Measurements from ENCODE around the gene PSTPIP2.
"Not testable (repeated sequence)": the region's sequence is repeated elsewhere in the genome, so short reads cannot be mapped to it uniquely, and the experiment has no call there.

Gene PSTPIP2, protein sequence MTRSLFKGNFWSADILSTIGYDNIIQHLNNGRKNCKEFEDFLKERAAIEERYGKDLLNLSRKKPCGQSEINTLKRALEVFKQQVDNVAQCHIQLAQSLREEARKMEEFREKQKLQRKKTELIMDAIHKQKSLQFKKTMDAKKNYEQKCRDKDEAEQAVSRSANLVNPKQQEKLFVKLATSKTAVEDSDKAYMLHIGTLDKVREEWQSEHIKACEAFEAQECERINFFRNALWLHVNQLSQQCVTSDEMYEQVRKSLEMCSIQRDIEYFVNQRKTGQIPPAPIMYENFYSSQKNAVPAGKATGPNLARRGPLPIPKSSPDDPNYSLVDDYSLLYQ

DNA sequence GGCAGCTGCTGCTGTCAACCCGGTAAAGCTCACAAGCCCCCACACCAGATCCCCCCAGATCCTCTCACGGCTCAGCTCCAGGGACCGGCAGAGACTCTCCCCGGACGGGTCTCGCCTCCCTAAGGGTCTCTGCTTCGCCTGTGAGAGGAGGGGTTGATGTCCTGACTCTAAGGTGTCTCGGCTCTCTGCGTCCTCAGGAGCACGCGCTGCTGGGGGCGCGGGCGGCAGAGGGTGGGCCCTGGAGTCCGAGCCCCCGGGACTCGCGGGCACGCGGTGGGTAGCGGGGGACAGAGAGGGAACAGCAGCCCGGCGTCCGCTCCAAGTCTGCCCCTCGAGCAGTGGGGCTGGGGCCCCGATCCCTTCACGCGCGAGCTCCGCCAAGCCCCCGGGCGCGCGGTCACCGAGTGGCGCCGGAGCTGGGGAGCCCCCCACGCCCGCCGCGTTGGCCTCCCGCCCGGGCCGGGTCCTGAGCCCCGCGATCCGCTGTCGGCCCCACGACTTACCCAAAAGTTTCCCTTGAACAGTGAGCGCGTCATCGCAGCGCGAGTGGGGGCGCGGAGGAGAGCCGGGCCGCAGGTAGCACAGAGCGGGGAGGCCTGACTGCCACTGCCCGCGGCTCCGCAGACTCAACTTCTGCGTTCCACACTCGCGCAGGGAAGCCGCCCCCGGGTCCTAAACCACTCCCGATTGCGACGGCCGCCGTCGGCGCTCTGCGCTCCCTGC, at the start of gene PSTPIP2:
PSTPIP2 (minus strand) TSS at position 608 of the 723 bp plus-strand sequence; CDS start at position 536, 72 bp downstream.
- in situ Hi-C loops (cut with MboI; ENCODE audit: low sequenced_read_pairs): no loop called here

DNA sequence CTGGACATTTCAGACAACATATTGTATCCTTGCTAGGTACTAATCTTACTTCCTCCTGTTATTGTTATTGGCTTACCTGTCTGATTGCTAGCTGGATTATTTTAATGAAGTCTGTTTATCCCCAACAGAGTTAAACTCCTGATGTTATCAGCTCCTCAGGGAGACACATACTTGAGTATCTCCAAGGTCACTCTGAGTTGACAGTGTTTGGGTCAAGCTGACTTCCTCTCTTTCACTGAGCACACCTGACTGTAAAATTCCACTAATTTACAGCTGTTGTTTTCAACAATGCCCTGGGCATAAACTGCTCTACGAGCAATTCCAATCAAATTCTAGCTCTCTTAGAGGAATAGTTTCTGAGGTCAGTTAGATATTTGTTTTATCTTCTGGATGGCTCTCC, 41.7 kb upstream of the PSTPIP2 start:
- in situ Hi-C loops (cut with MboI; ENCODE audit: low sequenced_read_pairs): no loop called here

DNA sequence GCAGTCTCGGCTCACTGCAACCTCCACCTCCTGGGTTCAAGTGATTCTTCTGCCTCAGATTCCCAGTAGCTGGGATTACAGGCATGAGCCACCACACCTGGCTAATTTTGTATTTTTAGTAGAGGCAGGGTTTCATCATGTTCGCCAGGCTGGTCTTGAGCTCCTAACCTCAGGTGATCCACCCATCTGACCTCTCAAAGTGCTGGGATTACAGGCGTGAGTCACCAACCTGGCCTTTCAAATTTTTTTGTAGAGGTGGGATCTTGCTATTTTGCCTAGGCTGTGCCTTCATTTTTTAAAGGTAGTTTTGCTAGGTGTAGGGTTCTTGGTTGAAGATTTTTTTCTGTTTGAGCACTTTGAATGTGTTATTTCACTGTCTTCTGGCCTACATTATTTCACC, 38.3 kb upstream of the PSTPIP2 start:
- in situ Hi-C loops (cut with MboI; ENCODE audit: low sequenced_read_pairs): no loop called here

DNA sequence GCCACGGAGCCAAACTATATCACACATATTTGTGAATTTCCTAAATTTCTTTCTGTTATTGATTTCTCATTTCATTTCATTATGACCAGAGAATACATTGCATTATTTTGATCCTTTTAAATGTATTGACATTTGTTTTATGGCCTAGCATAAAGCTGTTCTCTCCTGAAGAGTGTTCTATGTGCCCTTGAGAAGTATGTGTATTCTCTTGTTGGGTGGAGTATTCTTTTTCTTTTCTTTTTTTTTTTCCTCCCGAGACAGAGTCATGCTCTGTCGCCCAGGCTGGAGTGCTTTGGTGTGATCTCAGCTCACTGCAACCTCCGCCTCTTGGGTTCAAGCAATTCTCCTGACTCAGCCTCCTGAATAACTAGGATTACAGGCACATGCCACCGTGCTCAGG, 37.3 kb upstream of the PSTPIP2 start:
- in situ Hi-C loops (cut with MboI; ENCODE audit: low sequenced_read_pairs): no loop called here

DNA sequence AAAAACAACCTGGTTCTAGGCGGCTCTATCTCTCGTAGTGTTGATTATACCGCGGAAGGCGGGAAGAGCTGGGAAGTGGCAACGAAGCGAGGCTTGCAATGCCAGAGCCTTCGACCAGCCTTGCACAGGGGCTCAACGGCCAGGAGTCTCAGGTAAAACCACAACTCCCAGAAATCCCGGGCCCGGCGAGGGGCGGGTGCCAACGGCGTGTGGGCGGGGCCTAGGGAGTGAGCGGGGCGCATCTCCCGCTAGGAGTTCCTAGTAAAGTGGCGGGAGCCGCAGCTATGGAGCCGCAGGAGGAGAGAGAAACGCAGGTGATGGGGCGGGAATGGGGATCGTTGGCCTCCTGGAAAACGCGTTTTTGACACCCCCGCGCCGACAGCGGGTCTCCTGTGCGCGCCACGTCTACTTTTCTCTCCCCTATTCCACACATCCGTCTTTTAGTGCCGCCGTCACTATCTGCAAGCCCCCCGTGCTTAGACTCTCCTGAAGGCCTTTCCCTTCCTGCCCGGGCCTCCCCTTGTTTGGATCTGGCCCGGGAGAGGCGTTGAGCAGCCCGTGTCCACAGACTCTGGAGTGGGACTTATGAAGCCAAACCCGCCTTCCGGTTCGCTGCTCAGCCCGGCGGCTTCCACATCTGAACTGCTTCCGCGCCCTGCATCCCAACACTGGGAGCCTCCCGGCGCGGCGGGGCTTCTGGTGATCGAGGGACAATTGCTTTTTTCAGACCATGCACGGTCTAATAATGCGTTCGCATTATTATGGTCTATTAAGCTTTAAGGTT, 32.3 kb upstream of the PSTPIP2 start, which contains the start of gene HAUS1:
HAUS1 (plus strand) TSS at position 258 of the 784 bp plus-strand sequence; CDS start at position 285, 27 bp downstream.
- in situ Hi-C loops (cut with MboI; ENCODE audit: low sequenced_read_pairs): no loop called here

DNA sequence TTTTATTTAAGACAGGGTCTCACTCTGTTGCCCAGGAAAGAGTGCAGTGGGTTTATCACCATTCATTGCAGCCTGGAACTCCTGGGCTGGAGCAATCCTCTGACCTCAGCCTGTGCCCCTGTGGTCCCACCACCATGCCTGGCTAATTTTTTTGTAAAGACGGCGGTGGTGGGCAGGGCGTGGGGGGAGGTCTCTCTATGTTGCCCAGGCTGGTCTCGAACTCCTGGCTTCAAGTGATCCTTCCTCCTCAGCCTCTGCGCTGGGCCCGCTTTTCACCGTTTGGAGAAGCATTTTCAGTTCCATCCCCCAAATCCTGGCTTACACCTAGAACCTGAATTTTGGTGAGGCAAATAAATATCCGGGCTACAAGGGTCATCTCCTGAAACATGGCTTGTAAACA, 27.4 kb upstream of the PSTPIP2 start:
- in situ Hi-C loops (cut with MboI; ENCODE audit: low sequenced_read_pairs): no loop called here

DNA sequence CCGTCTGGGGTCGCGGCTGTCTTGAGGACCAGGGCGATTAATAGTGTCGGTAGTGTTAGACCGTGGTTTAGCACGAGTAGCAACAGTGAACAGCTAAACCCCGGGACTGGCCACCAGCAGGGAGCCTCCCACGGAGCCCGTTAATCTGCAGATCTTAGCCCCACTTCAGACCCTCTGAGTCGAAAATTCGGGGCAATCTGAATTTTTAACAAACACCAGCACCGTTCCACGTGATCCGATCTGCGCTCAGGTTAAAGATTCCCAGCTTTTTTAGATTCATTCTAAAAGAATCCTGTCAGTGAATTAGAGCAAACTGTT, 26.5 kb upstream of the PSTPIP2 start:
- in situ Hi-C loops (cut with MboI; ENCODE audit: low sequenced_read_pairs): no loop called here

DNA sequence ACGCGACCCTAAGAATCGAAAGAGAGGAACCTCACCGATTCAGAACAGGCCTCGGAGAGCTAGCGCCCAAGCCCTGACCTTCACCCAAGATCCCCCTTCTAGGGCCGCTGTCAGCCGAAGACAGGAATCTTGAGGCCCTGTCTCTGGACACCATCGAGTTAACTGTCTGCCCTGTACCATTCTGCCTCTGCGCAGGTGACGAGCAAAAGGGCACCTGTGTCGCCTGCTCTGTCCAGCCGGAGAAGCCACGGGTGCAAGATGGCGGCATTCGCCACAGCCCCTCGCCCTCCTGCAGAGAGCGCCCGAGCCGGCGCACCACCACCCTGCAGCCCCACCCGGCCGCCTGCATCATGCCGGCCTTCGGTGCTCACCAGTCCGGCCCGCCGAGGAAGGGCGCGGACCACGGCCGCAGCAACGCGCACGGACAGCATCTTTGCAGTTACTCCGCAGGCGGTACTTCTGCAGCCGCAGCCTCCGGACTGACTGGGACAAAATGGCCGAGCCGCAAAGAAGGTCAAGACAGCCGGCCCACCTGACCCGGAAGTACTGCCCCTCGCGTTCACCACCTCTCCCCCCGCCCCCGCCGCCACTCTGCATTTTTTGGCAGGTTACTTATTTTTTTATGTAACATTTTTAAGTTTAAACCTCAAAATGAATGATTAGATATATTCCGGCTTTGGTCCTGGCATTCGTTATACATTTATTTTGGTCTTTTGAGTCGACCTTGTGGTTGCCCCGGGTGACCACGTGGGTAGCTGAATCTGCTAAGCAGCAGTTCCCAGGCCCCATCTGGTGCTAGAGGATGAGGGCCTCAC, 25.9 kb upstream of the PSTPIP2 start, which contains the start of gene ATP5F1A:
ATP5F1A (minus strand) TSS at position 496 of the 815 bp plus-strand sequence; CDS start at position 431, 65 bp downstream.
- in situ Hi-C loops (cut with MboI; ENCODE audit: low sequenced_read_pairs): no loop called here

DNA sequence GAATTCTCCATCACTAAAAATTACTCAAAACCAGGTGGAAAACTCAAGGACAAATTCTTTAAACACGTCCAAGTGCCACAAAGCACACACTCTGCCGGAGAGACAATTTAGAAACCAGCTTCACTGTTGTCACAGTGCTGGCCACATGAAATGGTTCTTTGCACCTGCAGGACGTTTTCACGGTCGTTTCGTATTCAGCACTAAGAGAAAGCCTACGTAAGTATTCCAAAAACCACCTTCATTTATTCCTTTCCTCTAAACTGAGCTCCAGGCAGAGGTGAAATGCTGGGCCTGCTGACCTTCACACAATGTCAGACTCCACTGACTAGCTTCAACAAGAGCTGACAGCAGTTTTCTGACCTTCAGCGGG, 25.4 kb upstream of the PSTPIP2 start:
- in situ Hi-C loops (cut with MboI; ENCODE audit: low sequenced_read_pairs): no loop called here

DNA sequence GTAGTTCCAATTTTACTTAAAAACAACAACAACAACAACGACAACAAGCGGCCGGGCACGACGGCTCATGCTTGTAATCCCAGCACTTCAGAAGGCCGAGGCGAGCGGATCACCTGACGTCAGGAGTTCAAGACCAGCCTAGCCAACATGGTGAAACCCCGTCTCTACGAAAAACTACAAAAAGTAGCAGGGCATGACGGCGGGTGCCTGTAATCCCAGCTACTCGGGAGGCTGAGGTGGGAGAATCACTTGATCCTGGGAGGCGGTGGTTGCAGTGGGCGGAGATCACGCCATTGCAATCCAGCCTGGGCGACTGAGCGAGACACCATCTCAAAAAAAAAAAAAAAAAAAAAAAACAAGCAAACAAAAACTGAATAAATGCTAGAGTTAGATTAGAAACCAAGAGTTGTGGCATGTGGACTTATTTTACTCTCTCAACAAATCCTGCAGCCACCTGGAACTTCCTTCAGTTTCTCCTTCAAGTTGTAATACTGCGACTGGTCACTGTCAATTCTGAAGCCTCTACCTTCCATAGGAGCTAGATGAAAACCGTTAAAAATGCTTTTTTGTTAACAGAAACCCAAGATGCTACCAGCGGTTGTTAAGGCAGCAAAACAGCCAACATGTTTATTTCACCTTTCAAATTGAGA, 24.7 kb upstream of the PSTPIP2 start:
- in situ Hi-C loops (cut with MboI; ENCODE audit: low sequenced_read_pairs): no loop called here

DNA sequence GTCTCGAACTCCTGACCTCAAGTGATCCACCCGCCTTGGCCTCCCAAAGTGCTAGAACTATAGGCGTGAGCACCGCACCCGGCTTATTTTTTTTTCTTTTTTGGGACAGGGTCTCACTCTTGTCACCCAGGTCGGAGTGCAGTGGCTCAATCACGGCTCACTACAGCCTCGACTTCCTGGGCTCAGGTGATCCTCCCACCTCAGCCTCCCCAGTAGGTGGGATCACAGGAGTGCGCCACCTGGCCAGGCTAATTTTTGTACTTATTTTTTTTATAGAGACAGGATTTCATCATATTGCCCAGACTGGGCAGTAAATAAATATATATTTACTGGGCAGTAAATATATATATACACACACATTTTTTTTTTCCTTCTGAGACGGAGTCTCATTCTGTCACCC, 23.5 kb upstream of the PSTPIP2 start:
- in situ Hi-C loops (cut with MboI; ENCODE audit: low sequenced_read_pairs): no loop called here

DNA sequence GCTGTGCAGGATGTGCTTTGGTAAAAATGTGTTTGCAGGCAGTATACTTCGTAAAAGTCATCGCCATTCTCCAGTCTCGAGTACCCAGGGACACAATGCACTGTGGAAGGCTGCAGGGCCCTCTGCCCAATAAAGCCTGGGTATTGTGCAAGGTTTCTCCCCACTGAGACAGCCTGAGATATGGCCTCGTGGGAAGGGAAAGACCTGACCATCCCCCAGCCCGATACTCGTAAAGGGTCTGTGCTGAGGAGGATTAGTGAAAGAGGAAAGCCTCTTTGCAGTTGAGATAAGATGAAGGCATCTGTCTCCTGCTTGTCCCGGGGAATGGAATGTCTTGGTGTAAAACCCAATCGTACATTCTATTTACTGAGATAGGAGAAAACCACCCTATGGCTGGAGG, 16.4 kb upstream of the PSTPIP2 start:
- in situ Hi-C loops (cut with MboI; ENCODE audit: low sequenced_read_pairs): not testable (repeated sequence)

DNA sequence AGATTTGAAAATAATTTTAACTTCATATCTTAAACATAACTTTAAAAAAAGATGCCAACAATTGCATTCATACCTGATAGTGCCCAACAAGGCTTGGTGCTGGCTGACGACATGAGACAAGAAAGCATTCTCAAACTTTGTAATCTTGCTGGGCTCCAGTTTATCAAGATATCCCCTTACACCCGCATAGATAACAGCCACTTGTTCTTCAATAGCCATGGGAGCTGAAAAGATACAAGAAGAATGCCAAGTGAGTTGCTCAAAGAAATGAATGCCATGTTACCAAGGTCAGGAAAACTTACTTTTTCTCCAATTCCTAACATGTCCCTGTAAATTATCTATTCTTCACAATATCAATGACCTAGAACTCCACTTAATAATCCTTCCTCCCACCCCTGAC, 12.4 kb upstream of the PSTPIP2 start:
- in situ Hi-C loops (cut with MboI; ENCODE audit: low sequenced_read_pairs): no loop called here

DNA sequence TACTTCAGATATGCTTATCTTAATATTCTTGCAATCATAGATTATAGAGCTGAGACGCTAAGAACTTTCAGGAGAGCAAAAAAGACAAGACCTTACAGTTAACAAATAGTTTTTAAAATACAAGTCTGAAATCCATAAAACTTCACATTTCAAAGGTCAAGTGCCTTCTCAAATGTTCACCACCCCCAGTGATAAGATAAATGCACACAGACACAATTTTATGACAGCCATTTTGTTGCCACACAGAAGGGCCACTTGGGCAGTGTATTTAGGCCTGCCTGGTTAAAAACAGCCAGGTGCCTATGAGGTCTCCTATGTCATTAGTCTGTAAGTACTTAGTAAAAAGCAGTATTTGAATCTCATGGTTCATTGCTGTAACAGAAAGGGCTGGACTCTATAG, 8.1 kb upstream of the PSTPIP2 start:
- in situ Hi-C loops (cut with MboI; ENCODE audit: low sequenced_read_pairs): no loop called here

DNA sequence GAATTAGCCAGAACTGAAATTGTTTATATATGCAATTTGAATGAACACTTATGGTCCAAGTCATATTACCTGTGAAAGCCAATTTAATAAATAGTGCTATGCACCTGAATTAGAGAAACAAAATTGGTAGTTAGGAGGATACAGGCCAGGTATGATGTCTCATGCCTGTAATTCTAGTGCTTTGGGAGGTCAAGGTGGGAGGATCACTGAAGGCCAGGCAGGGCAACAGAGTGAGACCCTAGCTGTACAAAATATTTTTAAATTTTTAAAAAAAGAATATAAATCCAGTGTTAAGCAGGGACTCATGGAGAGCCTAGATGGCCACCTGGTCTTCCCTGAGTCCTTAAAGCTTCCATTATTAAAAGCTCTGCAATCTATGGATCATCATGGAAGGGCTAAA, 7.3 kb upstream of the PSTPIP2 start:
- in situ Hi-C loops (cut with MboI; ENCODE audit: low sequenced_read_pairs): no loop called here

DNA sequence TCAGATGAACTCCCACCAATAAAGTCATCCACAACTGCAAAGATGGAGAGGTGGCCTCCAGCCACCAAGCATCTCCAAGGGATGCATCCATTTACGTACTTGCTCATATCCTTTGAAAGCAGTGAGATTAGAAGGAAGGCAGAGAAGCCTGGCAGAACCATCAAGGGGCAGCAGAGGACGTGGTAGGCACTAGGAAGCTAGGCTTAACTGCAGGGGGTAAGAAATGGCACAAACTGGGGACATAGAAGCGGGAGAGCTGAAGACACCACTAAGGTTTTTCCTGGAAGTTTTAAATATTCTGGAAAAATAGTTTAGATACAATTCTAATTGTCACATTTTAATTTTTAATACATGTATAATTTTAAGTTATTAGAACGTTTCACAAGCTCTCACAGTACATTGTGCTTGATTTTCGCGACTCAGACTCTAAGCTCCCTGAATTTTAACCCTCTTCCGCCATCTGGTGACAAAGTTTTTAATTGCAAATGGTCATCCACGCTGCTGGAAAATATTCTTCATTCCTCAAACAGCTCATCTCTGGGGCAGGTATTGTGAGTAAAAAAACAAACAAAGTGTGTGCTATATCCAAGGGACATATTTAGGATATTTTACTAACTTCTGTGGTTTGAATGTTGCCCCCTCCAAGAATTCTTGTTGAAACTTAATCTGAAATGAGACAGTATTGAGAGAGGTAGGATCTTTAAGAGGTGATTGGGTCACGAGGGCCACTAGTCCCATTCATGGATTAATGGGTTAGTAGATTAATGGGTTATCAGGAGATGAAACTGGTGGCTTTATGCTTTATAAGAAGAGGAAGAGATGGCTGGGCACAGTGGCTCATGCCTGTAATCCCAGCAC, 1.6 kb upstream of the PSTPIP2 start:
- in situ Hi-C loops (cut with MboI; ENCODE audit: low sequenced_read_pairs): no loop called here

DNA sequence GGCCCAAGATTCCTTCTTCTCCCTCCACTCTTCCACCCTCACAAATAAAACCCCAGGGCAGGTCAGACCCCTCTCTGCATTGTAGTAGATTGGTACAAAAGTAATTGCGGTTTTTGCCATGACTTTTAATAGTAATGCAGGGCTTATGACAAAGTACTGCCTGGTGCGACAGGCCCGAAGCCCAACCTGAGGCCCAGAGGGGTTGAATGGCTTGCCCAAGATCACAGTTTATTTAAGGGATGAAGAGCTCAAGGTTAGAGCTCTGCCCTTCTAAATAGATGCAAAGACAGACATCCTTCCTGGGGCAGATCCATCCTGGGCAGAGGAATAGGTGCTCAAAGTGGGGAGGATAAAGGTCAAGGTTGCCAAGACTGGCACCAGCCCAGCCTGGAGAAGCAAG, 899 bp upstream of the PSTPIP2 start:
- in situ Hi-C loops (cut with MboI; ENCODE audit: low sequenced_read_pairs): no loop called here

DNA sequence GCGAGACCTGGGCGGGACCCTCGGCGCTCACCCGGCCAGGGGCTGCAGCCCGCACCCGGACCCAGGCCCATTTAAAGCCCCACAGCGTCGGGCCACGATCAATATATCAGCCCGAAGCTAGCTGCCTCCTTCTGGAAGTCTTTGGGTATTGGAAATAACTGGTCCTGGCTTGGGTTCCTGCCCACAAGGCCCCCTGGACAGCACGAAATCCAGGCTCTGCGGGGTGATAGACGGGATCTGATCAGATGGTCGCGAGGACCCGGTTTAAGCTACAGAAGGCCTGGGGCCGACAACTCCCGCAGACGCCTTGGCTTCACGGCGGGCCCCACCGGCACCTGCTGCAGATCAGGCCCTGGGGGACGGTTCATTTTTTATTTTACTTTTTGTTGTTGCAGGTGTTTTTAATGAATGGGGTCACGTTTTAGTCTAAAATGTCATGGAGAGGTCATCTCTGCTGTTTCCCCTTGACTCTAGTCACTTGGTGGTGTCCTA, 362 bp upstream of the PSTPIP2 start:
- in situ Hi-C loops (cut with MboI; ENCODE audit: low sequenced_read_pairs): no loop called here

All from hTERT RPE-1 (cell line).